GM19351 (cell line): ENCODE results near the gene TPSD1.
"Not testable (repeated sequence)": the region's sequence is repeated elsewhere in the genome, so short reads cannot be mapped to it uniquely, and the experiment has no call there.

Experiments used
- ATAC-seq: cut with Tn5 transposase; IDR thresholded peaks from one replicate; pipeline ENCODE4 v1.9.1; 2021; ENCODE audit warnings: mild to moderate bottlenecking, moderate library complexity; ENCODE audit not compliant: unreplicated experiment

Gene TPSD1

DNA sequence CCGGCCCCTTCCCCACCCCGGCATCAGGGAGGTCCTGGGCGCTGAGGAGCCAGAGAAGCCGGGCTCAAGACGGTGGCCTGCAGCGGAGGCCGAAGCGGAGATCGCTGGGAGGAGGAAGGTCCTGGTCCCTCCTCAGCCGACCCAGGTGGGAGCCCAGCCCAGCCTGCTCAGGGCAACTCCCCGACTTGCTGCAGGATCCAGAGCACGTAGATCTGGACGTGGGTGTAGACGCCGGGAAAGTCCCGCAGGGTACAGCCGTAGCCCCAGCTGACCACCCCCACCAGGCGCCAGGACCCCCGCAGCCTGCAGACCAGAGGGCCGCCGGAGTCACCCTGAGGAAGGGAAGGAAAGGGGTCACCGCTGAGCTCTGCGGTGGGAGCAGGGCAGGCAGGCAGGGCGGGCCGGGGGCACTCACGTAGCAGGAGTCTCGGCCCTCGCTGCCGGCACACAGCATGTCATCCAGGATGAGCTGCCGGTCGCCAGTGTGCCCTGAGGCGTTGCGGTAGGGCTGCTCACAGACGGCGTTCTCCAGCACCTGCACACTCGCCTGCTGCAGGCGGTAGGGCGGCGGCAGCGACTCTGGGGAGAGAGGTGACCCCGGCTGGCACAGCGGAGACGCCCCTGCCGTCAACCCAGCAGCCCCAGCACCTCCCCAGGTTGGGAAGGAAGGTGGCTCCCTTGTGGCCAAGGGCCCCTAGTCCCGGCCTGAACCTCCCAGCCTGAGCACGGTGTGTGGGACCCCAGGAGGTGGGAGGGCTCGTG is 5.4 kb downstream of the TPSD1 start:
- no peak for ATAC-seq

DNA sequence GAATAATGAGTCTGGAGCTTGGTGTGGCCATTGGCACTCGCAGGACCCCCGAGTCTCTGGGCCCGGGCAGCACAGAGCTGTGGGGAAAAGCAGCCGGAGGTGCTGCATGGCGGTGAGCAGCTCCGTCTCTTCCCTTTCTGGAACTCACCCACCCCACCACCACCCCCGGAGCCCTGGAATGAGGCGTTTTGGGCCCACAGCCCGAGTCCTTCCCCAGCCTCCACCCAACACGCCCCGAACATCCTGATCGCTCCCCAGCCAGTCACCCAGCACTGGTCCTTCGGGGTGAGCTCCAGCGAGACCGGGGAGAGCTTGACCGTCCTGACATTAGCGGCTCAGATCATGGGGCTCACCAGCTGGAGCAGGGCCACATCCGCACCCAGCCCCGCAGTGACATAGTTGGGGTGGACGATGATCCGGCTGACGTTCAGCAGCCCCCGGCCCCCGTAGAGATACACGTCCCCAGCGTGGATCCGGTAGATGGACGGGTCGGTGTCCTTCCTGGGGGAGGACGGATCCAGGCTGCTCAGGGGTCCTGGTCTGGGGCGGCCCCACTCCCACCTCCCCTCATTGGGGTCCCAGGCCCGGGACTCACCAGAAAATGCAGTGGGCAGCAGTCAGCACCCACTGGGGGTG is 6.5 kb downstream of the TPSD1 start:
- no peak for ATAC-seq

DNA sequence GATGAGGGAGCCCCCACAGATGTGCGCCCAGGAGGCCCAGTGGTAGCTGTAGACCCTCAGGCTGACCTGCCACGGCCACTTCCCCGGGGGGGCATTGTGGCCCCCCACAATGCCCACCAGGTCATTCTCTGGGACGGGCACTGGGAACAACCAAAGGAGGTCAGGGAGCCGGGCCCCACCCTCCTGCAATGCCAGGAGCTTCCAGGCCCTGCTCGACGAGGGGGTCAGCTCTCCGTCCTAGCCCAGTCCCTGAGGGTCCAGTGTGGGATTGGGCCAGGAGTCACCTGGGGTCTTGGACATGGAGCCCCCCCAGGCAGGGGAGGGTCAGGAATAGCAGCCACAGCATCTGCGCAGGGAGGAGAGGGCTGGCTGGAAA is 7.0 kb downstream of the TPSD1 start:
- no peak for ATAC-seq

DNA sequence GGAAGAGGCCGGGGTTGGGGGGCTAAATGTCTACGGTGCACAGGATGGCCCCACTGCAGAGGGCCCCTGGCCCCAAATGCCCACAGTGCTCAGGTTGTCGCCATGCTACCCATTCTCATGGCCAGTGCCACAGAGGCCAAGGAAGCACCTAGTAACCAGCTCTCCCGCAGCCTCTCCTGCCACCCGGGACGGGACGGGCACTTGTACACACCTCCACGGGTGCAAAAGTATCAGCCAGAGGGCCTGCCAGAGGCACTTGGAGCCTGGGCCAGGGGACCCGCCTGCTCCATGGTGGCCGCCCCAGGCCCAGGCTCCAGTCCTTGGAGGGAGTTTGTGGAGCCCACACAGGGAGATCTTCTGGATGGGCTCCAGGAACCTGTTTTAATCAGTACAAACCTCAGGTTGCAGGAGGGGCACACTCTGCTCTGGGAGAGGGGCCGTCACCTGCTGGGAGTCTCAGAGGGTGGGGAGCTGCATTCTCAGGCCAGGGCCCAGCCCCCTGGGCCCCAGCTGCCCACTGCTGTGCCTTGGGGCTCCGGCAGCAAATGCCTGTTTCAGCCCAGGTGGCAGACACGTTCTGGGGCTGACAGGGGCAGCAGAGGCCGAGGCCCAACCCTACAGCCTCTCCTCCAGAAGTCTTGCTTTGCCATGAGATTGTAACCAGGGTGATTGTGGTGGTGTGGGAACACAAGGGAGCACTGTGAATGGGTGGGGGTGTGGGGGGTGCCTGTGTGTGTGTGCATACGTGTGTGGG is 7.9 kb downstream of the TPSD1 start:
- no peak for ATAC-seq

DNA sequence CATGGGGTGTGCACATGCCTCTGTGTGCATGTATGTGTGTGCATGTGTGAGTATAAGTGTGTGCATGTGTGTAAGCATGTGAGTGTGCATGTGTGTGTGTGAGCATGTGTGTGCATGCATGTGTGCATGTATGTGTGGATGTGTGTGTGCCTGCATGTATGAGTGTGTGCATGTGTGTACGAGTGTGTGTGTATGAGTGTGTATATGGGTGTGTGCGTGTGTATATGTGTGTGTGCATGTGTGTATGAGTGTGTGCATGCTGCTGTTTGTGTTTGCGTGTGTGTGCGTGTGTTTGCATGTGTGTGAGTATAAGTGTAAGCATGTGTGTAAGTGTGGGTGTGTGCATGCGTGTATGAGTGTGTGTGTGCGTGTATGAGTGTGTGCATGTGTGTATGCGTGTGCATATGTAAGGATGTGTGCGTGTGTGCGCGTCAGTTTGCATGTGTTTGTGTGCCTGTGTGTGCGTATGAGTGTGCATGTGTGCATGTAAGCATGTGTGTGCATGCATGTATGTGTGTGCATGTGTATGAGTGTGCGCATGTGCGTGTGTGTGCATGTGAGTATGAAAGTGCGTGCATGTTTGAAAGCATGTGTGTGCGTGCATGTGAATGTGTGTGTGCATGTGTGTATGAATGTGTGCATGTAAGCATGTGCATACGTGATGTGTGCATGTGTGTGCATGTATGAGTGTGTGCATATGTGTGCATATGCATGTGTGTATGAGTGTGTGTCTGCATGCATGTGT is 8.6 kb downstream of the TPSD1 start:
- no peak for ATAC-seq

DNA sequence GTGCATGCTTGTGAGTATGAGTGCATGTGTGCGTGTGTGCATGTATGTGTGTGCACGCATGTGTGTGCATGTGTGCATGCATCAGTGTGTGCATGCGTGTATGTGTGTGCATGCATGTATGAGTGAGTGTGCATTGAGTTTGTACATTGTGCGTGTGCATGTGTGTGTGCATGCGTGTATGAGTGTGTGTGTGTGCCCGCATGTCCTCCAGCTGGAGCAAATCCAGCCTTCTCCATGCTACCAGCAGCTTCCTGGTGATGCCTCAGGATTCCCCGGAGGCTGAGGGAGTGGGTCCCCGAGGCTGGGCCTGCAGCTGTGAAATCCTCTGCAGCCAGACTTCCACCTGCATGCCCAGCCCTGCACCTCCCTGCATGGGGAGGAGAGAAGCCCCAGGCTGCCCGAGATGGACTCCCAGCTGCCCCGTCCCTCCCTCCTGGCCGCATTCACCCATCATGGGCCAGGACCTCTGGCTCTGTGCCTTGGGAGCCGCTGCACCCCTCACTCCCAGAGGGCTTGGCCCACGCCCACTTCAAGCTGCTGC is 9.3 kb downstream of the TPSD1 start:
- no peak for ATAC-seq

DNA sequence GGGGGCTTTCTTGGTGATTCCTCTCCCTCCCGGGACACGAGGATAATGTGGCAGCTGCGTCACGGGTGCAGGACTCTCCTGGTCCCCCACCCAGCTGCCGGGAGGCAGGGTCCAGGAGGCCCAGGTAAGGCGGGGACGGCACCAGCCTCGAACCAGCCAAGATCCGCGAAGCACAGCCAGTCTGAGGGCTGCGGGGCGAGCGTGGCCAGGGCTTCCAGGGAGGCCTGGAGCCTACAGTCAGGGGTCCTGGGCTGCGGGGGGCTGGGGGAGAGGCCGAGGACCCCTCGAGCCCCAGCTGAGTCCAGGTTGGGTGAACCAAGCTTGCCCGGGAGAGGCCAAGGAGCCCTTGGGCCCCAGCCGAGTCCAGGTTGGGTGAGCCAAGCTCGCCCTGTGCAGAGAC is 10.0 kb downstream of the TPSD1 start:
- no peak for ATAC-seq

DNA sequence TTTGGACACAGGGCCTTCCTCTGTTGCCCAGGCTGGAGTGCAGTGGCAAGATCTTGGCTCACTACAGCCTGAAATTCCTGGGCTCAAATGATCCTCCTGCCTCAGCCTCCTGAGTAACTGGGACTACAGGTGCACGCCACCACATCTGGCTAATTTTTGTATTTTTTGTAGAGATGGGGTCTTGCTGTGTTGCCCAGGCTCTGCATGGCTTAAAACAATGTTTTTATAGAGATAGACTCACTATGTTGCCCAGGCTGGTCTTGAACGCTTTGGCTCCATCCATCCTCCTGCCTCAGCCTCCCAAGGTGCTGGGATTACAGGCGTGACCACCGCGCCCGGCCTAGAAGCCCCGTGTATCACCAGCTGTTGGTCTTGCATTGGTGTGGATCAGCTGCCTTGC is 13.5 kb downstream of the TPSD1 start:
- not testable (repeated sequence) for ATAC-seq

DNA sequence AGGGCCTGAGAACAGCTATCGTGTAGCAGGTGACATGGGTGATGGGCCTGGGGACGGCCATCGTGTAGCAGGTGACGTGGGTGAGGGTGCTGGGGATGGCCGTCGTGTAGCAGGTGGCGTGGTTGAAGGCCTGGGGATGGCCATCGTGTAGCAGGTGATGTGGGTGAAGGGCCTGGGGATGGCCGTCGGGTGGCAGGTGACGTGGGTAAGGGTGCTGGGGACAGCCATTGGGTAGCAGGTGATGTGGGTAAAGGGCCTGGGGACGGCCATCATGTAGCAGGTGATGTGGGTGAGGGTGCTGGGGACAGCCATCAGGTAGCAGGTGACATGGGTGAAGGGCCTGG is 15.5 kb downstream of the TPSD1 start:
- ATAC-seq = no peak

DNA sequence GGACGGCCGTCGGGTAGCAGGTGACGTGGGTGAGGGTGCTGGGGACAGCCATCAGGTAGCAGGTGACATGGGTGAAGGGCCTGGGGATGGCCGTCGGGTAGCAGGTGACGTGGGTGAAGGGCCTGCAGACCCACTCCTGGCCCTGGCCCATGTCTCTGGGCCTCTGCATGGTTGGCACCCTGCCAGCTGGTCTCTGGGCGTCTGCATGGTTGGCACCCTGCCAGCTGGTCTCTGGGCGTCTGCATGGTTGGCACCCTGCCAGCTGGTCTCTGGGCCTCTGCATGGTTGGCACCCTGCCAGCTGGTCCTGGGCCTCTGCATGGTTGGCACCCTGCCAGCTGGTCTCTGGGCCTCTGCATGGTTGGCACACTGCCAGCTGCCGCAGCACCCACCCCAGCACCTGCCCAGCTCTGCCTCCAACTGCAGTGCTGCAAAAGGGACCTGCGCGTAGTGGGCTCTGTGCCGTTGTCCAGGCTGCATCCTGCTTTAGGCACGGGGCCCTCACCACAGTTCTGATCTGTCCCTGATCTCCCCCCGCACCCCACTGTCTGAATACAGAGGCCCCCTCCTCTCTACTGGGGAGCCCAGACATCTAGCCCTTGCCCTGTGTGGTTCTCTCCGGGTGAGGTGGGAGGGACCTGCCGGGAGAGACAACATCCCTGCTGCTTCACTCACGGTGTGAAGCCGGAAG is 16.0 kb downstream of the TPSD1 start:
- ATAC-seq = not testable (repeated sequence)

DNA sequence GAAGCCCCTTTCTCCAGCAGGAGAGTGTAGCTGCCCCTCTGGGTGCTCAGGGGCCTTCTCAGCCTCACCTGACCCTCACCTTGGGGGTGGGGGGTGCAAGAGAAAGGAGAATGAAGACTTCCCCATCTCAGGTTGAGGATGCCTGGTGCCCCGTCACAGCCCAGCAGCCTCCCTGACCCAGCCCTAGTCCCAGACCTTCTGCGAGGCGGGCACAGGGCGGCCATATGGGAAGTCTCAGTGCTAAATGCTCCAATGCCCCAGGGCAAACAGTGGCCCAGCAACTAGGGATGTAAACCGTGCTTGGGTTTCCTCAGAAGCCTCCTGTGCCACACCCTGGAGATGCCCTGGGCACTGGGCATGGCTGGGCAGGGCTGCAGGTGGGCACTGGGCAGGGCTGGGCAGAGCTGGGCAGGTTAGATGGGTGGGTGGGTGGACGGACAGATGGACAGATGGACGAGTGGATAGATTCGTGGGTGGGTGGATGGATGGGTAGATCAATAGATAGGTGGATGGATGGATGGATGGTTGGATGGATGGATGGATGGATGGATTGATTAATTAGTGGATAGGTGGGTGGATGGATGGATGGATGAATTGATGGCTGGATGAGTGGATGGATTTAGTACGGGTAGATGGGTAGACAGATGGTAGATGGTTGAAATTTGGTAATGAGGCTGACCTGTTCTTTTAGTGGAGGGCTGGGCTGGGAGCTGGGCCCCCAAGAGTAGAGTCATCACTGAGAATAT is 16.8 kb downstream of the TPSD1 start:
- no peak for ATAC-seq

DNA sequence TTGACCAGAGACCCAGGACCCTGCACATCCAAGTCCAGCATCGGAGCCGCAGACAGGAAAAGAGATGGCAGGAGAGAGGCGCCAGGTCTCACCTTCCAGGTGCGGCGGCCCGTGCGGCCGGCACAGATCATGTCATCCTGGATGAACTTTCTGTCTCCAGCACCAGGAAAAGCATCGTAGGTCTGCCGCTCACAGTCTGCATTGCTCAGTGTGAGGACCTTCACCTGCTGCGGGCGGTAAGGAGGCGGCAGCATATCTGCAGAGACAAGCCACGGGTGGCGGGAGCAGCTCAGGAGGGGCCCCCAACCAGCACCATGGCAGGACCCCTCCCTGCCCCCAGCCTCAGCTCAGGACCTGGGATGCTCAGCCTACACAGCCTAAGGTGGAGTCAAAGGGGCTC is 17.9 kb downstream of the TPSD1 start:
- ATAC-seq = no peak

DNA sequence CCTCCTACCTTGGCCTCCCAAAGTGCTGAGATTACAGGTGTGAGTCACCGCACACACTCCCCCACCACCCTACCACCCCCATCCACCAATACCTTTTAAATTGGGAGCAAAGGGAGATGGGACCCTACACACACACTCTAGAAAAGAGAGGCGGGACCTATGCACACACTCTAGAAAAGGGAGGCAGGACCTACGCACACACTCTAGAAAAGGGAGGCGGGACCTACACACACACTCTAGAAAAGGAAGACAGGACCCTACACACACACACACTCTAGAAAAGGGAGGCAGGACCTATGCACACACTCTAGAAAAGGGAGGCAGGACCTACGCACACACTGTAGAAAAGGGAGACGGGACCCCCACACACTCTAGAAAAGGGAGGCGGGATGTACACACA is 18.9 kb downstream of the TPSD1 start:
- no peak for ATAC-seq

DNA sequence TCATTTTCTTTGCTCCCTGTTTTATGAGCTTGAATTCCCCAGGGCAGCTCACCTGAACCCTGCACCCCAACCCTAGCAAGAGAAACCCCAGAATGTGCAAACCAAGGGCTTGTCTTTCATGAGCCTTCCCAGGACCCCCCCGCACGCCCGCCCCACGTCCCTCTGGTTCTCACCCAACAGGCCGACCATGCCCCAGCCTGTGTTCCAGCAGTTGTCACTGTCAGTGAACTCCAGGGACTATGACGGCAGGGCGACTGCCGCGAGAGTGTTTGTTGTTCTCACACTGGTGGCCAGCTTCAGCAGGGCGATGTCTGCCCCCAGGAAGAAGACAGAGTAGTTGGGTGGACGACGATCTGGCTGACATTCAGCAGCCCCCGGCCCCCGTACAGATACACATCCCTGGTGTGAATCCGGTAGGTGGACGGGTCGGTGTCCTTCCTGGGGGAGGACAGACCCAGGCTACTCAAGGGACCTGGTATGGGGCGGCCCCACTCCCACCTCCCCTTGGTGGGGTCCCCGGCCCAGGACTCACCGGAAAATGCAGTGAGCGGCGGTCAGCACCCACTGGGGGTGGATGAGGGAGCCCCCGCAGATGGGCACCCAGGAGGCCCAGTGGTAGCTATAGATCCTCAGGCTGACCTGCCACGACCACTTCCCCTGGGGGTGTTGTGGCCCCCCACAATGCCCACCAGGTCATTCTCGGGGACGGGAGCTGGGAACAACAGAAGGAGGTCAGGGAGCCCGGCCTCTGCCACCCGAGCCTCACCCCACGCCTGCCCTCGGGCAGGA is 20.1 kb downstream of the TPSD1 start:
- ATAC-seq = no peak

DNA sequence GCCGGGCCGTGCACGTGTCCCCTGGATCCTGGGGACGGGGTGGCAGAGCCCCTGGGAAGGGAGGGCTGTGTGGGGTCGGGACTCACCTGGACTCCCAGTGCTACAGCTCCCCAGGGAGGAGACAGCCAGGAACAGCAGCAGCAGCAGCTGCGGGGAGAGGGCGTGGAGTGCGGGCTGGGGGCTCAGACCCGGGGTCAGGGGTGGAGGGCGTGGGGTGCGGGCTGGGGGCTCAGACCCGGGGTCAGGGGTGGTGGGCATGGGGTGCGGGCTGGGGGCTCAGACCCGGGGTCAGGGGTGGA is 20.7 kb downstream of the TPSD1 start:
- no peak for ATAC-seq

DNA sequence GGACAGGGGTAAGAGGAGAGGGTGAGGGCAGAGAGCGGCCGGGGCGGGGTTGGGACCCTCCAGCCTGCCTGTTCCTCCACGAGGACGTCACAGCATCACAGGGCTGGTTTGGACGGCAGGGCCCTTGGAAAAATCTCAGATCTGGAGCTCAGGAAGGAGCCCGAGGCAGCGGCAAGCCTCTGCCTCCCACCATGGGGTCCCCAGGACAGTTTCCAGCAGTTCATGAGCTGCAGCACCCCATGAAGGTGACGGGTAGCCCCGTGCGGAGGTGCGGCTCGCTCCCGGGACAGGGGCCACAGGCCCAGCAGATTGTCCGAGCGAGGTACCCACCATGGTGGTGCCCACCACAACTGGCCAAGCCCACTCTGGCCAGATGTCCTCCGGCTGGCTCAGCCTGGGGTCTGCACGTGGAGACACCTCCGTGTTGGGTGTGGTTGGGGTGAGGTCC is 21.3 kb downstream of the TPSD1 start:
- no peak for ATAC-seq

DNA sequence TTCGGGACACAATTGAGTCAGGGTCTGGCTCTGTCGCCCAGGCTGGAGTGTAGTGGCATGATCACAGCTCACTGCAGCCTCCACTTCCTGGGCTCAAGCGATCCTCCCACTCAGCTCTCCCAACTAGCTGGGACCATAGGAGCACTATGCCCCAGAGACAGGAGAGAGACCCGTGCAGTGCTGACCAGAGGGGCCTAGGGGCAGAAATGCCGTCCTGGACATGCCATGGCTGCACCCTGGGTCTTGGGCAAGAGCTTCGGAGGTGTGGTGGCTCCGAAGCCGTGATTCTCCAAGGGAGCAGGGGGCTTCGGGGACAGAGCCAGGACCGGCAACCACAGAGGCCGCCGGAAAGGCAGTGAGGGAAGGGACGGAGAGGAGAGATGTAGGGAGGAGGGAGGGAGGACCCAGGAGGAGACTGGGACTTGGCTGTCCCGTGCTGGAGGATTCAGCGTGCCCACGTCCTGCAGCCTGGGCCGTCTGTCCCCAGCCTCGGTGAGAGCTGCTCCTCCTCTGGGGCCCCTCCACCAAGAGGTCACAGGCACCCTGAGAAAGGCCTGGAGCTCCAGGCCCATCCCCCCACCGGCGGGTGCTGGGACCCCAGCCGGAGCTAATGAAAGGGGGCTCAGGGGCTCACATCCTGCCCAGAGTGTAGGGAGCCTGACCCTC is 21.9 kb downstream of the TPSD1 start:
- no peak for ATAC-seq

DNA sequence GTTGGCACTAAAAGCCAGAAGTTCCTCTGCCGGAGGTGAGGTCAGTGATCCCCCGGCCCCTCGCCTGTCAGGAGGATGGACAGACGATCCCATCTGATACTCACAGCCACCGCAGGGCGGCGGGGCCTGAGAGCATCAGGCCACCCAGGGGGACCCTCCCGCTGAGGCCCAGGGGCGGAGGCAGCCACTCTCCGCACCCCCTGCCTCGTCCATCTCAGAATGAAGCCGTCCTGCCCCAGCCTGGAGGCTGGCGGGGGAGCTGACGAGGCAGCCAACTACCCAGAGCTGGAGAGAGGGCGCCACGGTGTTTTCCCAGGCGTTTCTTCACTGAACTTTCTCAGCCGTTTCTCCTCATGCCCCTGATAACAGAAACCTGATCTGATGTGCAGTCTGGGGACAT is 22.6 kb downstream of the TPSD1 start:
- ATAC-seq = no peak
